Measurements from ENCODE around the gene BUB1. TPM values are rescaled to one million over a fixed set of nuclear protein-coding genes. Genes with fewer than 3 reads are reported as not detected.

Gene BUB1
- total RNA-seq, 1 donor from 2014 or later = 10.0 TPM

GRCh38 chr2:110645616-110646015 lies 32.2 kb downstream of the BUB1 start:
- Mint-ChIP-seq H3K27ac (ENCODE audit: unreplicated experiment) (no peak overlapping the region), H3K4me1 (ENCODE audit: low read depth, unreplicated experiment) (no peaks in the 10 kb centered on the region), H3K27me3 (ENCODE audit: unreplicated experiment) (no peaks in the 10 kb centered on the region), H3K4me3 (ENCODE audit: unreplicated experiment) (no peak overlapping the region), H3K9me3 (ENCODE audit: unreplicated experiment) (no peaks in the 10 kb centered on the region), H3K36me3 (ENCODE audit: unreplicated experiment) (no peaks in the 10 kb centered on the region)
- TF ChIP-seq CTCF (IDR thresholded peaks at IDR 0.05; ENCODE audit: partially characterized antibody, unreplicated experiment) = no peak
- no peak for DNase-seq

DNA sequence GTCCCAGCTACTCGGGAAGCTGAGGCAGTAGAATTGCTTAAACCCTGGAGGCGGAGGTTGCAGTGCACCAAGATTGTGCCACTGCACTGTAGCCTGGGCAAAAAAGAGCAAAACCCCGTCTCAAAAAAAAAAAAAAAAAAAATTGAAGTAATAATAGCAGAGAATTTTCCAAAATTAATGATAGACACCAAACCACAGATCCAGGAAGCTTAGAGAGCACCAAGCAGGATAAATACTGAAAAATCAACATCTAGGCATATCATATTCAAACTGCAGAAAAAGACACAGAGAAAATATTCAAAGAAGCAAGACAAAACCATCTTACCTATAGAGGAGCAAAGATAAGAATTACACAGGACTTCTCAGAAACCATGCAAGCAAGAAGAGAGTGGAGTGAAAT lies 33.5 kb downstream of the BUB1 start:
- Mint-ChIP-seq H3K27me3 (ENCODE audit: unreplicated experiment) (no peaks in the 10 kb centered on the region), H3K27ac (ENCODE audit: unreplicated experiment) (no peak overlapping the region), H3K4me3 (ENCODE audit: unreplicated experiment) (no peak overlapping the region), H3K9me3 (ENCODE audit: unreplicated experiment) (no peaks in the 10 kb centered on the region), H3K4me1 (ENCODE audit: low read depth, unreplicated experiment) (no peaks in the 10 kb centered on the region), H3K36me3 (ENCODE audit: unreplicated experiment) (no peaks in the 10 kb centered on the region)
- no peak for TF ChIP-seq CTCF (IDR thresholded peaks at IDR 0.05; ENCODE audit: partially characterized antibody, unreplicated experiment)
- DNase-seq = no peak

GRCh38 chr2:110642360-110642759 lies 35.5 kb downstream of the BUB1 start:
- H3K4me3 Mint-ChIP-seq (ENCODE audit: unreplicated experiment) = no peak overlapping the region
- H3K9me3 Mint-ChIP-seq (ENCODE audit: unreplicated experiment) = no peaks in the 10 kb centered on the region
- H3K27me3 Mint-ChIP-seq (ENCODE audit: unreplicated experiment) = no peaks in the 10 kb centered on the region
- no peak for DNase-seq
- H3K4me1 Mint-ChIP-seq (ENCODE audit: low read depth, unreplicated experiment) = no peaks in the 10 kb centered on the region
- H3K36me3 Mint-ChIP-seq (ENCODE audit: unreplicated experiment) = no peaks in the 10 kb centered on the region
- H3K27ac Mint-ChIP-seq (ENCODE audit: unreplicated experiment) = no peak overlapping the region
- TF ChIP-seq CTCF (IDR thresholded peaks at IDR 0.05; ENCODE audit: partially characterized antibody, unreplicated experiment) = no peak

GRCh38 chr2:110639972-110640371 lies 37.9 kb downstream of the BUB1 start:
- H3K27ac Mint-ChIP-seq (ENCODE audit: unreplicated experiment) = no peak overlapping the region
- no peak for DNase-seq
- H3K4me1 Mint-ChIP-seq (ENCODE audit: low read depth, unreplicated experiment) = no peaks in the 10 kb centered on the region
- no peaks in the 10 kb centered on the region for H3K36me3 Mint-ChIP-seq (ENCODE audit: unreplicated experiment)
- H3K4me3 Mint-ChIP-seq (ENCODE audit: unreplicated experiment) = no peak overlapping the region
- no peak for TF ChIP-seq CTCF (IDR thresholded peaks at IDR 0.05; ENCODE audit: partially characterized antibody, unreplicated experiment)
- peaks cover 1% of the 10 kb centered on the region for H3K27me3 Mint-ChIP-seq (ENCODE audit: unreplicated experiment)
- no peaks in the 10 kb centered on the region for H3K9me3 Mint-ChIP-seq (ENCODE audit: unreplicated experiment)

DNA sequence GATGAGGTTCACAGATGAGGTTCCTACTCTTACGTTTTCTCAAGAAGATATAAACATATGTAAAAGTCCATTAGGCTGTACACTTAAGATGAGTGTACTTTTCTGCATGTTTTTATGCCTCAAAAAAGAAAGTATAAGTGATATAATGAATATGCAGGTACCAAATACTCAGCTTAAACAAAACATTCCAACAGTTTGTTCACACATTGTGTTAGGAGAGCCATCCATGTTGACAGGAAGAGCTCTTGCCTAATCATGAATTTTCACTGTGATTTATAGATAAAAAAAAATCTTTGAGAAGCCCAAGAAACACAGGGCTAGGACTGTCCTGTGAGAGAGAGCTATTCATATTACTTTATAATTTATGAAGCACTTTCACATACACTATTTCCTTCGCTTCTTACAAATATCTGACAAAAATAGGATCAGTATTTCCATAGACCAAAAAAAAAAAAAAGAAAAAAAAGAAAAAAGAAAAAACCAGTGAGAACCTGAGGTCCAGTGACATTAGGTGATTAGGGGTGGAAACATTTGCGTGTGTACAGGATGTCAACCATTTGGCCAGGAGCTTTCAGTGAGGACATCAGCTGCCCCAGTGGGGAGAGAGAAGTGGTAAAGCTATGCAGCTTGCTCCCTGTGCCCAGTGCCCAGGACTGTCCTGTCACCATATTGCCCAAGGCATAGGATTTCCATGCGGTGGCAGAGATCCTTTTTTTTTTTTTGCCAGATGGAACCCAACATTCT lies 38.7 kb downstream of the BUB1 start:
- Mint-ChIP-seq H3K27me3 (ENCODE audit: unreplicated experiment) (peaks cover 1% of the 10 kb centered on the region), H3K9me3 (ENCODE audit: unreplicated experiment) (no peaks in the 10 kb centered on the region), H3K27ac (ENCODE audit: unreplicated experiment) (no peak overlapping the region), H3K36me3 (ENCODE audit: unreplicated experiment) (no peaks in the 10 kb centered on the region), H3K4me3 (ENCODE audit: unreplicated experiment) (no peak overlapping the region), H3K4me1 (ENCODE audit: low read depth, unreplicated experiment) (no peaks in the 10 kb centered on the region)
- TF ChIP-seq CTCF (IDR thresholded peaks at IDR 0.05; ENCODE audit: partially characterized antibody, unreplicated experiment) = no peak
- no peak for DNase-seq

Measured in glutamatergic neuron (in vitro differentiated cells).